IMR-90 (cell line): ENCODE measurements around the gene DENND1A. TPM values are rescaled to one million over a fixed set of nuclear protein-coding genes. Genes with fewer than 3 reads are reported as not detected.

Experiments used
- ATAC-seq: fragments of 200-7000 bp; cut with Tn5 transposase; 2 replicates; pipeline ENCODE4 v1.9.1; 2020; ENCODE audit warnings: low read depth, mild to moderate bottlenecking, moderate library complexity
- BruUV-seq: library from RNA; stranded (reverse); fragments of 400-500 nt; replicated peaks from 2 replicates; lab custom pipeline; 2021; lab: Mats Ljungman, UMichigan
- CTCF ChIA-PET: fragments of 300-600 bp; formaldehyde crosslinking; extraction: SDS; loops from one replicate; lab custom pipeline; 2021; ENCODE audit warnings: antibody characterized with exemption; lab: Yijun Ruan, JAX
- POLR2A ChIA-PET: fragments of 300-600 bp; sonication (Branson Sonifier 250); formaldehyde crosslinking; loops from one replicate; lab custom pipeline; 2022; ENCODE audit warnings: antibody characterized with exemption; ENCODE audit not compliant: unreplicated experiment; lab: Charles Lee
- DNase-seq: peaks from one replicate; pipeline ENCODE4 v3.0.0; 2013
- H2AFZ ChIP-seq: replicated peaks from 2 replicates; pipeline ENCODE3; 2013; ENCODE audit warnings: low read length, mild to moderate bottlenecking; ENCODE audit not compliant: poor library complexity
- H2AK5ac ChIP-seq: 2 replicates; pipeline ENCODE4 v1.6.1; 2013; ENCODE audit warnings: low read depth, low read length, inconsistent platforms
- H2AK9ac ChIP-seq: replicated peaks from 2 replicates; pipeline ENCODE3; 2013; ENCODE audit warnings: mild to moderate bottlenecking, low read depth, low read length, moderate library complexity; ENCODE audit not compliant: poor library complexity
- H2BK120ac ChIP-seq: 2 replicates; pipeline ENCODE4 v1.6.1; 2013; ENCODE audit warnings: low read depth, low read length, inconsistent platforms
- H2BK15ac ChIP-seq: 3 replicates; pipeline ENCODE4 v1.6.1; 2013; ENCODE audit warnings: low read depth, low read length, inconsistent platforms
- H2BK20ac ChIP-seq: 2 replicates; pipeline ENCODE4 v1.6.1; 2013; ENCODE audit warnings: low read depth, mild to moderate bottlenecking, inconsistent platforms, low read length, moderate library complexity
- H2BK5ac ChIP-seq: 2 replicates; pipeline ENCODE4 v1.6.1; 2013; ENCODE audit warnings: mild to moderate bottlenecking, low read depth, low read length, inconsistent platforms; ENCODE audit not compliant: poor library complexity, severe bottlenecking
- H3K14ac ChIP-seq: replicated peaks from 2 replicates; pipeline ENCODE4 v1.6.1; 2013; ENCODE audit warnings: low read depth, low read length, inconsistent platforms
- H3K18ac ChIP-seq: 2 replicates; pipeline ENCODE4 v1.6.1; 2013; ENCODE audit warnings: low read depth, low read length, control low read depth
- H3K23ac ChIP-seq: 2 replicates; pipeline ENCODE4 v1.6.1; 2013; ENCODE audit warnings: low read depth, low read length, inconsistent platforms
- H3K27ac ChIP-seq: 2 replicates; pipeline ENCODE4 v1.5.1; 2013; ENCODE audit warnings: mild to moderate bottlenecking, control low read depth, low read length; ENCODE audit not compliant: insufficient read depth
- H3K27me3 ChIP-seq: 2 replicates; pipeline ENCODE4 v1.6.1; 2013; ENCODE audit warnings: low read length; ENCODE audit not compliant: control insufficient read depth, insufficient read depth
- H3K36me3 ChIP-seq: 2 replicates; pipeline ENCODE4 v1.6.1; 2013; ENCODE audit warnings: low read length, mixed read lengths; ENCODE audit not compliant: control insufficient read depth, insufficient read depth
- H3K4ac ChIP-seq: 2 replicates; pipeline ENCODE4 v1.6.1; 2013; ENCODE audit warnings: low read depth, low read length, inconsistent platforms
- H3K4me1 ChIP-seq: 2 replicates; pipeline ENCODE4 v1.6.1; 2013; ENCODE audit warnings: low read length, mixed read lengths; ENCODE audit not compliant: control insufficient read depth, insufficient read depth
- H3K4me2 ChIP-seq: 2 replicates; pipeline ENCODE4 v1.6.1; 2013; ENCODE audit warnings: low read depth, mild to moderate bottlenecking, control low read depth, low read length, moderate library complexity
- H3K4me3 ChIP-seq: 2 replicates; pipeline ENCODE4 v1.5.1; 2013; ENCODE audit warnings: low read depth, mild to moderate bottlenecking, control low read depth, low read length, moderate library complexity; ENCODE audit not compliant: insufficient read depth
- H3K56ac ChIP-seq: 2 replicates; pipeline ENCODE4 v1.6.1; 2013; ENCODE audit warnings: low read length, inconsistent platforms; ENCODE audit not compliant: insufficient read depth; ENCODE audit errors: extremely low read depth
- H3K79me1 ChIP-seq, 2 experiments: 2 replicates each; pipeline ENCODE4 v1.6.1; 2013; ENCODE audit warnings: low read length in 2 of 2, inconsistent platforms in 1 of 2, low read depth in 1 of 2
- H3K9ac ChIP-seq: 2 replicates; pipeline ENCODE4 v1.6.1; 2013; ENCODE audit warnings: low read depth, low read length, control low read depth
- H3K9me1 ChIP-seq: 2 replicates; pipeline ENCODE4 v1.6.1; 2013; ENCODE audit warnings: low read length, inconsistent platforms; ENCODE audit not compliant: insufficient read depth
- H3K9me3 ChIP-seq: 2 replicates; pipeline ENCODE4 v1.6.1; 2013; ENCODE audit warnings: low read length; ENCODE audit not compliant: control insufficient read depth, insufficient read depth
- H4K20me1 ChIP-seq: 2 replicates; pipeline ENCODE4 v1.6.1; 2013; ENCODE audit warnings: low read length, inconsistent platforms; ENCODE audit not compliant: insufficient read depth
- H4K5ac ChIP-seq: 2 replicates; pipeline ENCODE4 v1.6.1; 2013; ENCODE audit warnings: mild to moderate bottlenecking, low read depth, low read length, control low read depth
- H4K8ac ChIP-seq, 2 experiments: 2 replicates each; pipeline ENCODE4 v1.6.1; 2013; ENCODE audit warnings: low read depth in 2 of 2, low read length in 2 of 2, control low read depth in 1 of 2, inconsistent platforms in 1 of 2
- H4K91ac ChIP-seq: 2 replicates; pipeline ENCODE4 v1.6.1; 2013; ENCODE audit warnings: low read depth, low read length, inconsistent platforms; ENCODE audit not compliant: insufficient read depth
- BHLHE40 ChIP-seq: fragments of 150-350 bp; IDR thresholded peaks from 2 replicates; pipeline ENCODE4 v1.6.1; 2016; ENCODE audit warnings: mild to moderate bottlenecking, low read depth, low read length
- CEBPB ChIP-seq: IDR thresholded peaks from 2 replicates; pipeline ENCODE4 v1.6.1; 2012; ENCODE audit warnings: low read depth, low read length, improper control_type of control experiment
- MAZ ChIP-seq: IDR thresholded peaks from 2 replicates; pipeline ENCODE4 v1.6.1; 2012; ENCODE audit warnings: low read depth, mild to moderate bottlenecking, low read length, improper control_type of control experiment, moderate library complexity, borderline replicate concordance
- NFE2L2 ChIP-seq: fragments of 150-350 bp; IDR thresholded peaks from 2 replicates; pipeline ENCODE4 v1.6.1; 2016; ENCODE audit warnings: low read depth, mild to moderate bottlenecking, low read length
- POLR2A ChIP-seq: IDR thresholded peaks from 2 replicates; pipeline ENCODE4 v1.6.1; 2012; ENCODE audit warnings: mild to moderate bottlenecking, low read depth, low read length
- RCOR1 ChIP-seq: IDR thresholded peaks from 2 replicates; pipeline ENCODE4 v1.6.1; 2012; ENCODE audit warnings: mild to moderate bottlenecking, low read length, improper control_type of control experiment; ENCODE audit not compliant: insufficient replicate concordance
- RFX5 ChIP-seq: IDR thresholded peaks from 2 replicates; pipeline ENCODE4 v1.8.0; 2012; ENCODE audit warnings: low read depth, mild to moderate bottlenecking, low read length, moderate library complexity
- WGBS, 2 experiments: methylation state at CpG; one replicate each; pipeline versions ENCODE4 v1.1.5 to v1.1.7; 2013; ENCODE audit warnings: missing lambda C conversion rate in 2 of 2; ENCODE audit not compliant: insufficient read length in 1 of 2; ENCODE audit errors: extremely low coverage in 2 of 2; 5-methylcytosine and 5-hydroxymethylcytosine counted together
- dilution Hi-C: fragments of 300-500 bp; cut with HindIII; formaldehyde crosslinking; loops from one replicate; pipeline ENCODE4 v1.14.3; 2018; ENCODE audit warnings: low sequenced_read_pairs; ENCODE audit not compliant: unreplicated experiment
- in situ Hi-C: fragments of 300-500 bp; cut with MboI; formaldehyde crosslinking; loops from 3 replicates; pipeline ENCODE4 v1.14.3; 2019; ENCODE audit warnings: low sequenced_read_pairs, inconsistent platforms, mixed read lengths
- intact Hi-C: fragments of 100-400 bp; cut with micrococcal nuclease; formaldehyde crosslinking; loops from 2 replicates; pipeline ENCODE4 v1.10.0; 2022
- polyA plus RNA-seq, 3 experiments: library from polyadenylated mRNA; depleted of rRNA; stranded (reverse); fragments of >200 nt; gene quantifications; 2 replicates each; pipeline ENCODE4 v1.2.3, GENCODE V29; 2012; ENCODE audit warnings: low replicate concordance in 1 of 3
- total RNA-seq: library from RNA; depleted of rRNA; stranded (reverse); fragments of >200 nt; gene quantifications from 2 replicates; pipeline ENCODE4 v1.2.3, GENCODE V29; 2012
- TF ChIP-seq, protein P1 (sequence below): fragments of 150-350 bp; IDR thresholded peaks from 2 replicates; pipeline ENCODE4 v1.6.1; 2017; ENCODE audit warnings: mild to moderate bottlenecking, antibody characterized with exemption, low read length, low read depth

The DENND1A gene
- total and polyA plus RNA-seq, 2 of the 4 experiments (the other 2 are of a cell fraction) = 21.4 to 27.6 TPM

DNA sequence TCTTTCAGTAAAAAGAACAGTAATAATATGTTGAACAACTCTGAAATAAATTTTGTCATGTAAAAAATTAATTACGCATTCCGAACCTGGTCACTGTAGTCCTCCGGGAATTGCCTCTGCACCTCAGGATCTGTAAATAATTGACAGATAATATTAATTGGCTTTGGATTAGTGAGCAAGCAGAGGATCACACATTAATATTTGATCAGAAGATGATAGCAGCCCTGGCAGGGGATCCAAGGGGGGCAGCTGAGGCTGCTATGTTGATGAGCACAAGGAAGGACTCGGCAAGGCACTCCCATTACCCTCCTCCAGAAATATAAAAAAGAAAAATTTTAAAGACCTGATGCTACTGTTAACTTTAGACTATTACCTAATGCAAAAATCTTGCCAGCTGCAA lies 137.4 kb downstream of the DENND1A start:
- dilution Hi-C loops = no loop called here
- DNase-seq = no peak
- H3K56ac ChIP-seq = no peak overlapping the region
- no peak overlapping the region for H2BK15ac ChIP-seq
- no peak for TF ChIP-seq MAZ
- TF ChIP-seq CEBPB = no peak
- TF ChIP-seq RCOR1 = no peak
- TF ChIP-seq POLR2A = no peak
- no peak for TF ChIP-seq NFE2L2
- no peak for TF ChIP-seq RFX5
- TF ChIP-seq BHLHE40 = no peak
- TF ChIP-seq, protein P1, sequence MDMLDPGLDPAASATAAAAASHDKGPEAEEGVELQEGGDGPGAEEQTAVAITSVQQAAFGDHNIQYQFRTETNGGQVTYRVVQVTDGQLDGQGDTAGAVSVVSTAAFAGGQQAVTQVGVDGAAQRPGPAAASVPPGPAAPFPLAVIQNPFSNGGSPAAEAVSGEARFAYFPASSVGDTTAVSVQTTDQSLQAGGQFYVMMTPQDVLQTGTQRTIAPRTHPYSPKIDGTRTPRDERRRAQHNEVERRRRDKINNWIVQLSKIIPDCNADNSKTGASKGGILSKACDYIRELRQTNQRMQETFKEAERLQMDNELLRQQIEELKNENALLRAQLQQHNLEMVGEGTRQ = no peak
- no peak overlapping the region for H2BK20ac ChIP-seq
- no peak overlapping the region for H3K4me2 ChIP-seq
- ChIA-PET POLR2A (no interaction called here), CTCF (no interaction called here)
- no peak overlapping the region for H3K9ac ChIP-seq
- H3K79me1 ChIP-seq = peaks cover 6 to 12% of the 10 kb centered on the region in 2 experiments; a peak in 1 of 4 replicates
- no peak overlapping the region for H3K4me3 ChIP-seq
- H3K14ac ChIP-seq = no peak overlapping the region
- H3K9me3 ChIP-seq = no peaks in the 10 kb centered on the region
- H2AK9ac ChIP-seq = no peak overlapping the region
- BruUV-seq = no TSS peak
- no peak for ATAC-seq
- intact Hi-C loops = no loop called here
- H3K18ac ChIP-seq = no peak overlapping the region
- in situ Hi-C loops = no loop called here
- H3K27me3 ChIP-seq = no peaks in the 10 kb centered on the region
- H3K27ac ChIP-seq = no peak overlapping the region
- no peak overlapping the region for H4K5ac ChIP-seq
- WGBS, 2 experiments = no CpG with 5 or more reads among the region's 4 CpGs
- H2AFZ ChIP-seq = no peak overlapping the region
- H4K91ac ChIP-seq = no peak overlapping the region
- H3K4ac ChIP-seq = no peak overlapping the region
- no peaks in the 10 kb centered on the region for H3K36me3 ChIP-seq
- no peak overlapping the region for H3K23ac ChIP-seq
- H3K4me1 ChIP-seq = 0 out of 2 replicates have a peak, but pooled peaks cover 1% of the 10 kb centered on the region
- no peak overlapping the region for H2BK120ac ChIP-seq
- no peak overlapping the region for H2BK5ac ChIP-seq
- no peak overlapping the region for H2AK5ac ChIP-seq
- H4K20me1 ChIP-seq = no peaks in the 10 kb centered on the region; the same call in 1 of the 2 replicates
- no peak overlapping the region for H4K8ac ChIP-seq
- H3K9me1 ChIP-seq = no peaks in the 10 kb centered on the region
